HEK293 (cell line): ENCODE data around the gene PTPRN2.

ENCODE experiments used
- CTCF ChIA-PET: fragments of 350-600 bp; formaldehyde crosslinking; extraction: SDS; loops from one replicate; lab custom pipeline; 2021; ENCODE audit warnings: antibody characterized with exemption; lab: Yijun Ruan, JAX
- POLR2A ChIA-PET: fragments of 300-600 bp; formaldehyde crosslinking; extraction: SDS; loops from one replicate; lab custom pipeline; 2020; ENCODE audit warnings: antibody characterized with exemption, inconsistent platforms; lab: Yijun Ruan, JAX
- H3K27ac ChIP-seq: fragments of 200-500 bp; sonication (Bioruptor generic); 2 replicates; pipeline ENCODE4 v1.5.1; 2014; ENCODE audit warnings: low read depth, low read length, control low read depth, inconsistent platforms; ENCODE audit errors: extremely low read depth
- H3K36me3 ChIP-seq, 2 experiments: fragments of 200-500 bp in 1 of 2; sonication (Bioruptor generic) in 1 of 2; 1 replicate in 1 of 2; 2 replicates in 1 of 2; pipeline ENCODE4 v1.5.1; 2014 to 2017; ENCODE audit warnings: inconsistent platforms in 2 of 2, low read length in 2 of 2; ENCODE audit not compliant: control insufficient read depth in 2 of 2, insufficient read depth in 1 of 2
- H3K4me1 ChIP-seq: fragments of 200-500 bp; sonication (Bioruptor generic); 2 replicates; pipeline ENCODE4 v1.5.1; 2014; ENCODE audit warnings: mild to moderate bottlenecking, low read length, inconsistent platforms; ENCODE audit not compliant: control insufficient read depth, insufficient read depth
- H3K4me3 ChIP-seq: 2 replicates; pipeline ENCODE4 v1.5.1; 2011; ENCODE audit warnings: low read depth, mild to moderate bottlenecking, control low read depth, low read length, moderate library complexity
- H3K9me3 ChIP-seq: fragments of 200-500 bp; sonication (Bioruptor generic); 2 replicates; pipeline ENCODE4 v1.5.1; 2014; ENCODE audit warnings: low read depth, low read length, inconsistent platforms; ENCODE audit not compliant: control insufficient read depth, insufficient read depth
- GLI2 ChIP-seq: fragments of 450-650 bp; formaldehyde crosslinking; IDR thresholded peaks from 2 replicates; pipeline ENCODE4; 2017; ENCODE audit warnings: missing biosample characterization, missing genetic modification characterization, low read depth, borderline replicate concordance
- GLIS1 ChIP-seq: fragments of 450-650 bp; formaldehyde crosslinking; IDR thresholded peaks from 2 replicates; pipeline ENCODE4 v1.5.1; 2016; ENCODE audit warnings: missing biosample characterization, missing genetic modification characterization
- HIC1 ChIP-seq: fragments of 450-650 bp; formaldehyde crosslinking; IDR thresholded peaks from 2 replicates; pipeline ENCODE4 v1.5.1; 2016; ENCODE audit warnings: missing biosample characterization, missing genetic modification characterization
- RBAK ChIP-seq: fragments of 450-650 bp; formaldehyde crosslinking; IDR thresholded peaks from 2 replicates; pipeline ENCODE4 v1.5.1; 2016; ENCODE audit warnings: missing biosample characterization, missing genetic modification characterization
- SETDB1 ChIP-seq: IDR thresholded peaks from one replicate; pipeline ENCODE4 v1.6.1; 2017; ENCODE audit warnings: mild to moderate bottlenecking, low read length, moderate library complexity, mixed read lengths; ENCODE audit not compliant: insufficient read length
- TRIM28 ChIP-seq: IDR thresholded peaks from 2 replicates; pipeline ENCODE4 v1.6.1; 2011; ENCODE audit warnings: low read length, control low read depth, borderline replicate concordance
- ZBTB26 ChIP-seq: fragments of 450-650 bp; formaldehyde crosslinking; optimal IDR thresholded peaks from 2 replicates; pipeline ENCODE3; 2016; ENCODE audit warnings: missing biosample characterization, mild to moderate bottlenecking, missing genetic modification characterization
- ZNF133 ChIP-seq: fragments of 450-650 bp; formaldehyde crosslinking; IDR thresholded peaks from 2 replicates; pipeline ENCODE4 v1.5.1; 2016; ENCODE audit warnings: missing biosample characterization, missing genetic modification characterization
- ZNF221 ChIP-seq: fragments of 450-650 bp; formaldehyde crosslinking; IDR thresholded peaks from 2 replicates; pipeline ENCODE4 v1.5.1; 2017; ENCODE audit warnings: missing biosample characterization, missing genetic modification characterization, borderline replicate concordance
- ZNF266 ChIP-seq: fragments of 450-650 bp; formaldehyde crosslinking; IDR thresholded peaks from 2 replicates; pipeline ENCODE4 v1.5.1; 2016; ENCODE audit warnings: missing biosample characterization, missing genetic modification characterization, low read depth
- ZNF473 ChIP-seq: fragments of 450-650 bp; formaldehyde crosslinking; IDR thresholded peaks from 2 replicates; pipeline ENCODE4 v1.5.1; 2017; ENCODE audit warnings: missing biosample characterization, missing genetic modification characterization
- ZNF610 ChIP-seq: fragments of 450-650 bp; formaldehyde crosslinking; IDR thresholded peaks from 2 replicates; pipeline ENCODE4 v1.5.1; 2016; ENCODE audit warnings: missing biosample characterization, missing genetic modification characterization, borderline replicate concordance
- ZNF792 ChIP-seq: fragments of 450-650 bp; formaldehyde crosslinking; IDR thresholded peaks from 2 replicates; pipeline ENCODE4 v1.5.1; 2016; ENCODE audit warnings: missing biosample characterization, missing genetic modification characterization
- ZSCAN16 ChIP-seq: fragments of 450-650 bp; formaldehyde crosslinking; IDR thresholded peaks from 2 replicates; pipeline ENCODE4 v1.5.1; 2016; ENCODE audit warnings: missing biosample characterization, missing genetic modification characterization
- TF ChIP-seq, protein P1 (sequence below): fragments of 450-650 bp; formaldehyde crosslinking; IDR thresholded peaks from 2 replicates; pipeline ENCODE4 v1.5.1; 2016; ENCODE audit warnings: missing biosample characterization, missing genetic modification characterization
- TF ChIP-seq, protein P2 (sequence below): fragments of 450-650 bp; formaldehyde crosslinking; IDR thresholded peaks from 2 replicates; pipeline ENCODE4 v1.5.0; 2017; ENCODE audit warnings: missing biosample characterization, missing genetic modification characterization, borderline replicate concordance

The PTPRN2 gene

DNA sequence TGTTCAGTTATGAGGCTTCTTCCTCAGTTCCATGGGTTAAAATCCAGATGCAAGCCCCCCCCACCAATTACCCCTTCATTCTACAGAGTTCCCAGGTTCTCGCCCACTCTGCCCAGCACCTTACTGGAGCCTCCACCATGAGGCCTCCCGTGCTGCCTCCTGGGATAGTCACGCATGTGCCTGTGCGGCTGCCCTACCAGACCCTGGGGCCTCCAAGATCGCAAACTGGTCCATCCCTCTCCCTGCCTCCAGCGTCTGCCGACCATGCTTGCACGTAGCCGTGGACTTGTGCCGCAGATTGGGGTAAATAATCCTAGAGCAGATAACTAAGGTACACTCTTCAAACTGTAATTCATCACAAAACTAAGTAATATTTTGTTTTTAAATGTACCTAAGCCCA, 611.2 kb downstream of the PTPRN2 start:
- Histone ChIP-seq H3K4me1 (no peaks in the 10 kb centered on the region), H3K36me3 (no peaks in the 10 kb centered on the region), H3K9me3 (no peaks in the 10 kb centered on the region), H3K27ac (no peak overlapping the region), H3K4me3 (no peak overlapping the region)
- ChIA-PET CTCF (no interaction called here), POLR2A (no interaction called here)
- TF ChIP-seq ZBTB26 (tag by site-specific recombination) (no peak), ZNF610 (tag by site-specific recombination) (no peak), HIC1 (tag by site-specific recombination) (no peak), GLIS1 (tag by site-specific recombination) (no peak)

GRCh38 chr7:157975401-157976372, 611.9 kb downstream of the PTPRN2 start:
- CTCF ChIA-PET: no interaction called here

DNA sequence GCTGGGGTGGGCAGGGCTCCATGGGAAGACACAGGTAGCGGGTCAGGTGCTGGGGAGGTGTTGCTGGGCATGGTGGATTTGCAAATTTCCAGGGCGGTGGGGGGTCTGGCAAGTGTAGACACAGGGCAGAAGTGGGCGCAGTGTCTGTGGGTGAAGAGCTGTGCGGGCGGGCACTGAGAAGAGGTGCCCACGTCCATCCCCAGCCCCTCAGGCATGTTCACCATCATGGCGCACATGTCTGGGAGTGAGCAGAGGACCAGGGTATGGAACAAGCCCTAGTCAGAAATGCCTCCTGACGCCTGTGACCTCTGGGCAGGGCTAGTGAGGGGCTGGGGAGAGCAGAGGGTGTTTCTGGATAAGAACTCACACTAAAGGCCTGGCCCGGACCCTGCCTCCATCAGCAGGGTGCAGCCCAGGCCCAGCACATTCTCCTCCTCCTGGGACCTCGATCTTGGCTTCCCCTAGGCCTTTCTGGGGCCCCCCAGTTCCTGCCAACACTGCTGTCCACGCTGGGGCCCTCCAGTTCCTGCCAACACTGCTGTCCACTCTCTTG, 612.9 kb downstream of the PTPRN2 start:
- H3K4me3 ChIP-seq: no peak overlapping the region
- no peaks in the 10 kb centered on the region for H3K9me3 ChIP-seq
- H3K27ac ChIP-seq: no peak overlapping the region
- H3K4me1 ChIP-seq: no peaks in the 10 kb centered on the region
- CTCF ChIA-PET: no interaction called here
- H3K36me3 ChIP-seq: no peaks in the 10 kb centered on the region
- TF ChIP-seq ZNF133 (tag by site-specific recombination) (no peak), SETDB1 (peak; percentile 16), ZNF473 (tag by site-specific recombination) (no peak), ZSCAN16 (tag by site-specific recombination) (no peak)
- POLR2A ChIA-PET: no interaction called here

More at GRCh38 chr7:157975401-157976372, 611.9 kb downstream of the PTPRN2 start:
- TF ChIP-seq GLIS1 (tag by site-specific recombination): no peak
- TF ChIP-seq, all 188 proteins: peak for 0
- POLR2A ChIA-PET: no interaction called here
- Histone ChIP-seq H3K4me3 (no peak overlapping the region), H3K36me3 (no peaks in the 10 kb centered on the region), H3K4me1 (no peaks in the 10 kb centered on the region), H3K27ac (no peak overlapping the region), H3K9me3 (no peaks in the 10 kb centered on the region)

- Histone ChIP-seq H3K36me3 (no peaks in the 10 kb centered on the region), H3K9me3 (no peaks in the 10 kb centered on the region), H3K4me3 (no peak overlapping the region), H3K27ac (no peak overlapping the region), H3K4me1 (no peaks in the 10 kb centered on the region)
- CTCF ChIA-PET: no interaction called here
- POLR2A ChIA-PET: no interaction called here
- peak; percentile 84 for TF ChIP-seq SETDB1
- TF ChIP-seq ZNF792: no peak
- TF ChIP-seq ZNF266: no peak
- TF ChIP-seq, protein P1, sequence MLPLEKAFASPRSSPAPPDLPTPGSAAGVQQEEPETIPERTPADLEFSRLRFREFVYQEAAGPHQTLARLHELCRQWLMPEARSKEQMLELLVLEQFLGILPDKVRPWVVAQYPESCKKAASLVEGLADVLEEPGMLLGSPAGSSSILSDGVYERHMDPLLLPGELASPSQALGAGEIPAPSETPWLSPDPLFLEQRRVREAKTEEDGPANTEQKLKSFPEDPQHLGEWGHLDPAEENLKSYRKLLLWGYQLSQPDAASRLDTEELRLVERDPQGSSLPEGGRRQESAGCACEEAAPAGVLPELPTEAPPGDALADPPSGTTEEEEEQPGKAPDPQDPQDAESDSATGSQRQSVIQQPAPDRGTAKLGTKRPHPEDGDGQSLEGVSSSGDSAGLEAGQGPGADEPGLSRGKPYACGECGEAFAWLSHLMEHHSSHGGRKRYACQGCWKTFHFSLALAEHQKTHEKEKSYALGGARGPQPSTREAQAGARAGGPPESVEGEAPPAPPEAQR (tag by site-specific recombination): no peak
- TF ChIP-seq GLI2 (tag by site-specific recombination): no peak
- no peak for TF ChIP-seq RBAK (tag by site-specific recombination)
- TF ChIP-seq TRIM28: peak; percentile 84; the same call in 1 of the 2 replicates
- TF ChIP-seq, protein P2, sequence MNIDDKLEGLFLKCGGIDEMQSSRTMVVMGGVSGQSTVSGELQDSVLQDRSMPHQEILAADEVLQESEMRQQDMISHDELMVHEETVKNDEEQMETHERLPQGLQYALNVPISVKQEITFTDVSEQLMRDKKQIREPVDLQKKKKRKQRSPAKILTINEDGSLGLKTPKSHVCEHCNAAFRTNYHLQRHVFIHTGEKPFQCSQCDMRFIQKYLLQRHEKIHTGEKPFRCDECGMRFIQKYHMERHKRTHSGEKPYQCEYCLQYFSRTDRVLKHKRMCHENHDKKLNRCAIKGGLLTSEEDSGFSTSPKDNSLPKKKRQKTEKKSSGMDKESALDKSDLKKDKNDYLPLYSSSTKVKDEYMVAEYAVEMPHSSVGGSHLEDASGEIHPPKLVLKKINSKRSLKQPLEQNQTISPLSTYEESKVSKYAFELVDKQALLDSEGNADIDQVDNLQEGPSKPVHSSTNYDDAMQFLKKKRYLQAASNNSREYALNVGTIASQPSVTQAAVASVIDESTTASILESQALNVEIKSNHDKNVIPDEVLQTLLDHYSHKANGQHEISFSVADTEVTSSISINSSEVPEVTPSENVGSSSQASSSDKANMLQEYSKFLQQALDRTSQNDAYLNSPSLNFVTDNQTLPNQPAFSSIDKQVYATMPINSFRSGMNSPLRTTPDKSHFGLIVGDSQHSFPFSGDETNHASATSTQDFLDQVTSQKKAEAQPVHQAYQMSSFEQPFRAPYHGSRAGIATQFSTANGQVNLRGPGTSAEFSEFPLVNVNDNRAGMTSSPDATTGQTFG (tag by site-specific recombination): no peak
- TF ChIP-seq ZNF221 (tag by site-specific recombination): no peak
Observed at GRCh38 chr7:157973971-157974677, 613.5 kb downstream of the PTPRN2 start.
